BJ (cell line): ENCODE data around the gene EXOSC3. TPM values are rescaled to one million over a fixed set of nuclear protein-coding genes. Genes with fewer than 3 reads are reported as not detected.
A peak's percentile ranks its signal among the peaks of the same experiment; 100 is the strongest.
"Not testable (repeated sequence)": the region's sequence is repeated elsewhere in the genome, so short reads cannot be mapped to it uniquely, and the experiment has no call there.

Source experiments
- CTCF ChIA-PET: fragments of 350-600 bp; formaldehyde crosslinking; extraction: SDS; loops from one replicate; lab custom pipeline; 2021; ENCODE audit warnings: antibody characterized with exemption, inconsistent platforms; lab: Yijun Ruan, JAX
- POLR2A ChIA-PET: fragments of 300-600 bp; sonication (Branson Sonifier 250); formaldehyde crosslinking; extraction: SDS; loops from one replicate; lab custom pipeline; 2021; ENCODE audit warnings: antibody characterized with exemption; lab: Charles Lee
- DNase-seq: peaks from one replicate; pipeline ENCODE4 v3.0.0-alpha.2; 2011; ENCODE audit warnings: low read depth
- H3K27me3 ChIP-seq: 2 replicates; pipeline ENCODE4 v1.6.0; 2011; ENCODE audit warnings: low read length; ENCODE audit not compliant: control insufficient read depth, insufficient read depth
- H3K36me3 ChIP-seq: 2 replicates; pipeline ENCODE4 v1.5.1; 2011; ENCODE audit warnings: low read length; ENCODE audit not compliant: control insufficient read depth, insufficient read depth
- H3K4me3 ChIP-seq: 2 replicates; pipeline ENCODE4 v1.5.1; 2011; ENCODE audit warnings: low read depth, mild to moderate bottlenecking, control low read depth, low read length
- CTCF ChIP-seq: IDR thresholded peaks from 2 replicates; pipeline ENCODE4 v1.5.1; 2011; ENCODE audit warnings: low read depth, mild to moderate bottlenecking, control low read depth, inconsistent platforms, low read length, moderate library complexity; ENCODE audit not compliant: insufficient read depth
- polyA plus RNA-seq: library from polyadenylated mRNA; depleted of rRNA; stranded (reverse); fragments of >200 nt; gene quantifications from 2 replicates; pipeline ENCODE4 v1.2.3, GENCODE V29; 2011

The EXOSC3 gene
- polyA plus RNA-seq, 1 experiment: 14.2 TPM

- no peaks in the 10 kb centered on the region for H3K36me3 ChIP-seq
- TF ChIP-seq CTCF: no peak
- DNase-seq: no peak
- H3K27me3 ChIP-seq: no peaks in the 10 kb centered on the region
- POLR2A ChIA-PET: no interaction called here
- CTCF ChIA-PET: interaction anchor here (1.0 to 1.2 kb wide), 2 partner anchors 11 to 13 kb away, joined by 3 to 4 read pairs; no protein-coding TSS in a partner anchor
- no peak overlapping the region for H3K4me3 ChIP-seq
Measured at GRCh38 chr9:37760416-37761161, 24.3 kb downstream of the EXOSC3 start.

GRCh38 chr9:37758747-37759146 lies 26.1 kb downstream of the EXOSC3 start:
- ChIA-PET POLR2A (no interaction called here), CTCF (interaction anchor here (1.6 kb wide), 1 partner anchor 9 kb away, joined by 4 read pairs; no protein-coding TSS in a partner anchor)
- no peak overlapping the region for H3K4me3 ChIP-seq
- H3K36me3 ChIP-seq: no peaks in the 10 kb centered on the region
- no peak for TF ChIP-seq CTCF
- DNase-seq: no peak
- H3K27me3 ChIP-seq: no peaks in the 10 kb centered on the region

GRCh38 chr9:37753489-37754190 lies 31.2 kb downstream of the EXOSC3 start, which contains the start of gene TRMT10B:
TSS of gene TRMT10B (plus strand) at chr9:37753805. CDS start at chr9:37761932, 8,127 bp downstream.
- Histone ChIP-seq H3K27me3 (no peaks in the 10 kb centered on the region), H3K36me3 (no peaks in the 10 kb centered on the region), H3K4me3 (peak within 1 kb of the TSS; percentile 69)
- TF ChIP-seq CTCF: 0 out of 2 replicates have a peak, but pooled peaks have one; percentile 8
- no peak for DNase-seq
- ChIA-PET POLR2A (no interaction called here), CTCF (no interaction called here)

GRCh38 chr9:37752642-37753488 lies 32.0 kb downstream of the EXOSC3 start:
- CTCF ChIA-PET: no interaction called here
- TF ChIP-seq CTCF: no peak
- POLR2A ChIA-PET: no interaction called here
- Histone ChIP-seq H3K27me3 (no peaks in the 10 kb centered on the region), H3K36me3 (no peaks in the 10 kb centered on the region), H3K4me3 (no peak overlapping the region)
- DNase-seq: no peak

- H3K4me3 ChIP-seq, CTCF ChIA-PET, H3K27me3 ChIP-seq, POLR2A ChIA-PET, H3K36me3 ChIP-seq, DNase-seq: not testable (repeated sequence)
Measured at GRCh38 chr9:37752112-37752511, 32.8 kb downstream of the EXOSC3 start.

- DNase-seq, H3K27me3 ChIP-seq, CTCF ChIA-PET, H3K36me3 ChIP-seq, POLR2A ChIA-PET, H3K4me3 ChIP-seq: not testable (repeated sequence)
Measured at GRCh38 chr9:37751704-37752103, 33.2 kb downstream of the EXOSC3 start.
